Right lobe of liver (tissue), 4 donors: ENCODE results near the gene CCDC85C.

Source experiments
- CTCF ChIP-seq, 4 donors: fragments of 200-600 bp in 3 of 4; fragments of 450-650 bp in 1 of 4; IDR thresholded peaks; one replicate each; pipeline versions ENCODE4 v1.5.1 to v1.8.0; 2016 to 2022; ENCODE audit warnings: antibody characterized with exemption in 4 of 4, mild to moderate bottlenecking in 2 of 4
- POLR2A ChIP-seq: fragments of 450-650 bp; IDR thresholded peaks from one replicate; pipeline ENCODE4 v1.6.1; 2017; ENCODE audit warnings: antibody characterized with exemption, mild to moderate bottlenecking
- donor health status: DM: no; HTN: no; CAD: no.
- donor health status: DM: no; HTN: no; CAD: no.
- donor health status: DM: no; HTN: yes; CAD: no.

GRCh38 chr14:99452968-99453367 lies 151.0 kb downstream of the CCDC85C start:
- TF ChIP-seq CTCF (IDR thresholded peaks at IDR 0.05): no peak
- no peak for TF ChIP-seq POLR2A
